DND-41 (cell line): ENCODE measurements around the gene FAM156B.
"Not testable (repeated sequence)": the region's sequence is repeated elsewhere in the genome, so short reads cannot be mapped to it uniquely, and the experiment has no call there.

ENCODE experiments used
- CTCF ChIP-seq: IDR thresholded peaks from 2 replicates; pipeline ENCODE4 v1.5.1; 2012; ENCODE audit warnings: borderline replicate concordance, low read length, moderate library complexity, mild to moderate bottlenecking; ENCODE audit not compliant: poor library complexity, severe bottlenecking; ENCODE audit errors: extremely low read depth
- EZH2 ChIP-seq: IDR thresholded peaks from 3 replicates; pipeline ENCODE4 v1.6.1; 2012; ENCODE audit warnings: borderline replicate concordance, low read depth, mild to moderate bottlenecking, moderate library complexity, low read length, inconsistent platforms; ENCODE audit not compliant: severe bottlenecking

GRCh38 chrX:52913681-52914080 lies 16.6 kb downstream of the FAM156B start:
- TF ChIP-seq CTCF, EZH2: not testable (repeated sequence)
